MM.1S (cell line): ENCODE measurements around the gene ZHX3.

Experiments
- DNase-seq: peaks from one replicate; pipeline ENCODE4 v3.0.0-alpha.2; 2015
- H2AFZ ChIP-seq: fragments of 300-600 bp; sonication (generic); 2 replicates; pipeline ENCODE4 v1.6.0; 2016; ENCODE audit warnings: antibody characterized with exemption, low read length
- H3F3A ChIP-seq: fragments of 300-600 bp; sonication (generic); 2 replicates; pipeline ENCODE4 v1.6.1; 2016; ENCODE audit warnings: mild to moderate bottlenecking, antibody characterized with exemption, low read length, moderate library complexity, mixed read lengths; ENCODE audit not compliant: insufficient read depth
- H3K27ac ChIP-seq: fragments of 300-600 bp; sonication (generic); 2 replicates; pipeline ENCODE4 v1.5.1; 2016; ENCODE audit warnings: mild to moderate bottlenecking, low read length
- H3K27me3 ChIP-seq: fragments of 300-600 bp; sonication (generic); replicated peaks from 2 replicates; pipeline ENCODE4 v1.6.0; 2016; ENCODE audit warnings: low read length; ENCODE audit not compliant: insufficient read depth
- H3K36me3 ChIP-seq: fragments of 300-600 bp; sonication (generic); replicated peaks from 2 replicates; pipeline ENCODE4 v1.6.1; 2016; ENCODE audit warnings: mild to moderate bottlenecking, low read length, mixed read lengths; ENCODE audit not compliant: insufficient read depth
- H3K4me1 ChIP-seq: fragments of 300-600 bp; sonication (generic); 2 replicates; pipeline ENCODE4 v1.6.1; 2016; ENCODE audit warnings: low read length, mixed read lengths
- H3K4me2 ChIP-seq: fragments of 300-600 bp; sonication (generic); 2 replicates; pipeline ENCODE4 v1.6.0; 2016; ENCODE audit warnings: low read depth, low read length
- H3K4me3 ChIP-seq: fragments of 300-600 bp; sonication (generic); 2 replicates; pipeline ENCODE4 v1.5.1; 2016; ENCODE audit warnings: low read length, mixed read lengths
- H3K79me2 ChIP-seq: fragments of 300-600 bp; sonication (generic); 2 replicates; pipeline ENCODE4 v1.6.1; 2016; ENCODE audit warnings: mixed run types, low read length, mixed read lengths
- H3K9ac ChIP-seq: fragments of 300-600 bp; sonication (generic); 2 replicates; pipeline ENCODE4 v1.6.1; 2016; ENCODE audit warnings: low read length, mixed read lengths
- H3K9me2 ChIP-seq: fragments of 300-600 bp; sonication (generic); replicated peaks from 2 replicates; pipeline ENCODE4 v1.6.1; 2016; ENCODE audit warnings: mild to moderate bottlenecking, low read length, mixed read lengths; ENCODE audit not compliant: insufficient read depth
- H3K9me3 ChIP-seq: fragments of 300-600 bp; sonication (generic); replicated peaks from 2 replicates; pipeline ENCODE4 v1.6.1; 2016; ENCODE audit warnings: mild to moderate bottlenecking, low read length, mixed read lengths; ENCODE audit not compliant: insufficient read depth
- H4K20me1 ChIP-seq: fragments of 300-600 bp; sonication (generic); 2 replicates; pipeline ENCODE4 v1.6.1; 2016; ENCODE audit warnings: mild to moderate bottlenecking, low read length, moderate library complexity, mixed read lengths; ENCODE audit not compliant: insufficient read depth
- CTCF ChIP-seq: fragments of 300-600 bp; sonication (generic); IDR thresholded peaks from 2 replicates; pipeline ENCODE4 v1.5.1; 2016; ENCODE audit warnings: antibody characterized with exemption, low read length, mixed read lengths
- EZH2 ChIP-seq: fragments of 300-600 bp; sonication (generic); optimal IDR thresholded peaks from 2 replicates; pipeline ENCODE3; 2017; ENCODE audit warnings: low read depth, mild to moderate bottlenecking, antibody characterized with exemption, low read length, mixed read lengths
- EZH2phosphoT487 ChIP-seq: fragments of 300-600 bp; sonication (generic); IDR thresholded peaks from 2 replicates; pipeline ENCODE4 v1.6.1; 2018; ENCODE audit warnings: antibody characterized with exemption, low read length

The ZHX3 gene

GRCh38 chr20:41218466-41218865, 99.1 kb downstream of the ZHX3 start:
- no peak overlapping the region for H2AFZ ChIP-seq
- no peak overlapping the region for H3K4me3 ChIP-seq
- H4K20me1 ChIP-seq, result no peaks in the 10 kb centered on the region
- peaks cover 4% of the 10 kb centered on the region for H3F3A ChIP-seq
- 0 out of 2 replicates have a peak, but pooled peaks cover 4% of the 10 kb centered on the region for H3K79me2 ChIP-seq
- no peak for TF ChIP-seq EZH2phosphoT487
- no peak for TF ChIP-seq CTCF
- TF ChIP-seq EZH2, result no peak
- H3K9ac ChIP-seq, result no peak overlapping the region
- no peaks in the 10 kb centered on the region for H3K9me2 ChIP-seq
- no peak for DNase-seq
- H3K4me2 ChIP-seq, result no peak overlapping the region
- H3K27me3 ChIP-seq, result no peaks in the 10 kb centered on the region
- no peaks in the 10 kb centered on the region for H3K36me3 ChIP-seq
- H3K27ac ChIP-seq, result no peak overlapping the region
- H3K9me3 ChIP-seq, result no peaks in the 10 kb centered on the region
- H3K4me1 ChIP-seq, result peaks cover 15% of the 10 kb centered on the region

GRCh38 chr20:41217422-41217821, 100.1 kb downstream of the ZHX3 start:
- Histone ChIP-seq H3K36me3 (no peaks in the 10 kb centered on the region), H3K4me2 (no peak overlapping the region), H4K20me1 (no peaks in the 10 kb centered on the region), H3K27me3 (no peaks in the 10 kb centered on the region), H3K4me3 (no peak overlapping the region), H2AFZ (no peak overlapping the region), H3K4me1 (peaks cover 25% of the 10 kb centered on the region), H3K9me3 (no peaks in the 10 kb centered on the region), H3K9me2 (no peaks in the 10 kb centered on the region), H3K9ac (no peak overlapping the region), H3F3A (peaks cover 13% of the 10 kb centered on the region), H3K79me2 (0 out of 2 replicates have a peak, but pooled peaks cover 4% of the 10 kb centered on the region), H3K27ac (no peak overlapping the region)
- TF ChIP-seq EZH2 (no peak), CTCF (no peak), EZH2phosphoT487 (no peak)
- DNase-seq, result no peak

- Histone ChIP-seq H3F3A (peaks cover 13% of the 10 kb centered on the region), H3K79me2 (peaks cover 11% of the 10 kb centered on the region; the same call in 1 of the 2 replicates), H3K4me1 (peaks cover 34% of the 10 kb centered on the region), H3K4me2 (peak overlapping the region; percentile 42; the same call in 1 of the 2 replicates), H4K20me1 (no peaks in the 10 kb centered on the region), H3K9ac (no peak overlapping the region), H3K9me3 (no peaks in the 10 kb centered on the region), H3K27me3 (no peaks in the 10 kb centered on the region), H3K4me3 (no peak overlapping the region), H3K36me3 (no peaks in the 10 kb centered on the region), H2AFZ (no peak overlapping the region), H3K9me2 (no peaks in the 10 kb centered on the region), H3K27ac (no peak overlapping the region)
- TF ChIP-seq EZH2, result no peak
- TF ChIP-seq CTCF, result no peak
- no peak for TF ChIP-seq EZH2phosphoT487
- DNase-seq, result no peak
These were observed 102.9 kb downstream of the ZHX3 start for GRCh38 chr20:41214666-41215065.
